ENCODE measurements around the gene FUT1.
"Not testable (repeated sequence)": the region's sequence is repeated elsewhere in the genome, so short reads cannot be mapped to it uniquely, and the experiment has no call there.

The FUT1 gene

GRCh38 chr19:48752496-48753365 is at the start of gene FUT1:
TSS of gene FUT1 (minus strand) at chr19:48752641. CDS start at chr19:48751281, 1,360 bp downstream.
- DNase-seq (ENCODE audit: low read depth in 2 of 2): no peak

- no peak for DNase-seq (ENCODE audit: low read depth in 2 of 2)
These were observed 47.2 kb upstream of the FUT1 start for GRCh38 chr19:48799358-48800300.

GRCh38 chr19:48798937-48799336 is 46.5 kb upstream of the FUT1 start:
- DNase-seq (ENCODE audit: low read depth in 2 of 2): no peak

GRCh38 chr19:48797103-48797502 is 44.7 kb upstream of the FUT1 start:
- DNase-seq (ENCODE audit: low read depth in 2 of 2): no peak

- no peak for DNase-seq (ENCODE audit: low read depth in 2 of 2)
These were observed 44.0 kb upstream of the FUT1 start for GRCh38 chr19:48796298-48797083.

GRCh38 chr19:48795685-48796070 is 43.2 kb upstream of the FUT1 start:
- DNase-seq (ENCODE audit: low read depth in 2 of 2): no peak

GRCh38 chr19:48795055-48795684 is 42.7 kb upstream of the FUT1 start:
- peak; percentile 75 to 77 for DNase-seq (ENCODE audit: low read depth in 2 of 2)

- DNase-seq (ENCODE audit: low read depth in 2 of 2): no peak
These were observed 41.9 kb upstream of the FUT1 start for GRCh38 chr19:48794291-48794690.

- no peak for DNase-seq (ENCODE audit: low read depth in 2 of 2)
These were observed 40.8 kb upstream of the FUT1 start for GRCh38 chr19:48793271-48793670.

- not testable (repeated sequence) for DNase-seq (ENCODE audit: low read depth in 2 of 2)
These were observed 34.9 kb upstream of the FUT1 start for GRCh38 chr19:48787331-48787730.

- not testable (repeated sequence) for DNase-seq (ENCODE audit: low read depth in 2 of 2)
These were observed 34.0 kb upstream of the FUT1 start for GRCh38 chr19:48786422-48786821.

- DNase-seq (ENCODE audit: low read depth in 2 of 2): no peak
These were observed 32.1 kb upstream of the FUT1 start for GRCh38 chr19:48784527-48784926.

GRCh38 chr19:48780631-48781391 is 28.4 kb upstream of the FUT1 start:
- no peak for DNase-seq (ENCODE audit: low read depth in 2 of 2)

GRCh38 chr19:48779636-48780035 is 27.2 kb upstream of the FUT1 start:
- no peak for DNase-seq (ENCODE audit: low read depth in 2 of 2)

- no peak for DNase-seq (ENCODE audit: low read depth in 2 of 2)
These were observed 25.3 kb upstream of the FUT1 start for GRCh38 chr19:48777720-48778119.

- no peak for DNase-seq (ENCODE audit: low read depth in 2 of 2)
These were observed 24.7 kb upstream of the FUT1 start for GRCh38 chr19:48777139-48777538.

GRCh38 chr19:48772503-48772953 is 20.1 kb upstream of the FUT1 start:
- DNase-seq (ENCODE audit: low read depth in 2 of 2): no peak

GRCh38 chr19:48770734-48771472 is 18.5 kb upstream of the FUT1 start:
- no peak for DNase-seq (ENCODE audit: low read depth in 2 of 2)

GRCh38 chr19:48770266-48770665 is 17.8 kb upstream of the FUT1 start:
- DNase-seq (ENCODE audit: low read depth in 2 of 2): no peak
